Keratinocyte (primary cell): ENCODE measurements around the gene ZC3HAV1L. TPM values are rescaled to one million over a fixed set of nuclear protein-coding genes. Genes with fewer than 3 reads are reported as not detected.

Source experiments
- DNase-seq: peaks from one replicate; pipeline ENCODE4 v3.0.0-alpha.2; 2011; ENCODE audit warnings: low read depth, missing footprints, low spot score
- FAIRE-seq: peaks from 2 replicates; lab custom pipeline; 2011; peaks lifted over from hg19 to GRCh38; lab: Jason Lieb, UNC
- H2AFZ ChIP-seq: 2 replicates; pipeline ENCODE4 v1.6.0; 2012; ENCODE audit warnings: low read length, control low read depth, inconsistent platforms; ENCODE audit not compliant: control insufficient read depth
- H3K27ac ChIP-seq: 2 replicates; pipeline ENCODE4 v1.5.1; 2011; ENCODE audit warnings: low read length; ENCODE audit not compliant: control insufficient read depth, insufficient read depth
- H3K27me3 ChIP-seq: 3 replicates; pipeline ENCODE4 v1.6.0; 2011; ENCODE audit warnings: low read length; ENCODE audit not compliant: control insufficient read depth, insufficient read depth; ENCODE audit errors: extremely low read depth
- H3K36me3 ChIP-seq, 2 experiments: 2 replicates in 1 of 2; 3 replicates in 1 of 2; pipeline ENCODE4 v1.5.1; 2011; ENCODE audit warnings: low read length in 2 of 2, mild to moderate bottlenecking in 1 of 2; ENCODE audit not compliant: control insufficient read depth in 2 of 2, insufficient read depth in 2 of 2; ENCODE audit errors: extremely low read depth in 1 of 2
- H3K4me1 ChIP-seq: 3 replicates; pipeline ENCODE4 v1.5.1; 2011; ENCODE audit warnings: low read length; ENCODE audit not compliant: control insufficient read depth, insufficient read depth; ENCODE audit errors: extremely low read depth
- H3K4me2 ChIP-seq: 3 replicates; pipeline ENCODE4 v1.6.0; 2011; ENCODE audit warnings: low read depth, low read length; ENCODE audit not compliant: control insufficient read depth, insufficient read depth; ENCODE audit errors: extremely low read depth
- H3K4me3 ChIP-seq, 3 experiments: fragments of 200-600 bp in 1 of 3; sonication (generic) in 1 of 3; 2 replicates in 2 of 3; 3 replicates in 1 of 3; pipeline ENCODE4 v1.5.1; 2011 to 2016; ENCODE audit warnings: low read length in 3 of 3, mild to moderate bottlenecking in 3 of 3, control low read depth in 2 of 3, inconsistent platforms in 1 of 3, low read depth in 1 of 3, mixed read lengths in 1 of 3, mixed run types in 1 of 3, moderate library complexity in 1 of 3; ENCODE audit not compliant: control insufficient read depth in 2 of 3, insufficient read depth in 2 of 3; ENCODE audit errors: extremely low read depth in 1 of 3
- H3K79me2 ChIP-seq: 2 replicates; pipeline ENCODE4 v1.6.0; 2012; ENCODE audit warnings: low read length; ENCODE audit not compliant: control insufficient read depth, insufficient read depth
- H3K9ac ChIP-seq: 3 replicates; pipeline ENCODE4 v1.6.0; 2011; ENCODE audit warnings: low read length; ENCODE audit not compliant: control insufficient read depth, insufficient read depth; ENCODE audit errors: extremely low read depth
- H3K9me1 ChIP-seq: 3 replicates; pipeline ENCODE4 v1.6.0; 2011; ENCODE audit warnings: low read length; ENCODE audit not compliant: control insufficient read depth, insufficient read depth; ENCODE audit errors: extremely low read depth
- H3K9me3 ChIP-seq: 2 replicates; pipeline ENCODE4 v1.5.1; 2012; ENCODE audit warnings: low read depth, low read length; ENCODE audit not compliant: control insufficient read depth
- H4K20me1 ChIP-seq: 3 replicates; pipeline ENCODE4 v1.6.0; 2011; ENCODE audit warnings: low read length; ENCODE audit not compliant: control insufficient read depth, insufficient read depth; ENCODE audit errors: extremely low read depth
- EZH2 ChIP-seq: IDR thresholded peaks from one replicate; pipeline ENCODE4 v1.6.1; 2012; ENCODE audit warnings: inconsistent platforms, mild to moderate bottlenecking, low read length, moderate library complexity
- dilution Hi-C: fragments of 300-500 bp; cut with MboI; formaldehyde crosslinking; loops from one replicate; pipeline ENCODE4 v1.7.0; 2020; ENCODE audit warnings: low sequenced_read_pairs; ENCODE audit not compliant: extremely low pct_ligation_motif_present
- polyA plus RNA-seq, 5 experiments: library from polyadenylated mRNA; depleted of rRNA in 3 of 5; stranded (reverse) in 3 of 5; stranded (forward) in 1 of 5; unstranded in 1 of 5; fragments of >200 nt; gene quantifications; 1 replicate in 1 of 5; 2 replicates in 3 of 5; 3 replicates in 1 of 5; pipeline versions ENCODE4 v1.2.1 to v1.2.3, GENCODE V29; 2011 to 2012; ENCODE audit warnings: missing spikeins in 2 of 5, low read depth in 1 of 5, low replicate concordance in 1 of 5
- TF ChIP-seq, protein P1 (sequence below), 3 experiments: IDR thresholded peaks in 1 of 3; conservative IDR thresholded peaks in 1 of 3; optimal IDR thresholded peaks in 1 of 3; 2 replicates in 2 of 3; 3 replicates in 1 of 3; pipeline versions ENCODE3 to v1.5.1; 2011; ENCODE audit warnings: low read length in 3 of 3, mild to moderate bottlenecking in 3 of 3, moderate library complexity in 2 of 3, control low read depth in 1 of 3, inconsistent platforms in 1 of 3; ENCODE audit not compliant: insufficient read depth in 2 of 3; ENCODE audit errors: extremely low read depth in 1 of 3

Gene ZC3HAV1L
- polyA plus RNA-seq, 1 donor (not counting 4 experiments of a cell fraction or from before 2014, with no cell fraction given), result 7.9 TPM

DNA sequence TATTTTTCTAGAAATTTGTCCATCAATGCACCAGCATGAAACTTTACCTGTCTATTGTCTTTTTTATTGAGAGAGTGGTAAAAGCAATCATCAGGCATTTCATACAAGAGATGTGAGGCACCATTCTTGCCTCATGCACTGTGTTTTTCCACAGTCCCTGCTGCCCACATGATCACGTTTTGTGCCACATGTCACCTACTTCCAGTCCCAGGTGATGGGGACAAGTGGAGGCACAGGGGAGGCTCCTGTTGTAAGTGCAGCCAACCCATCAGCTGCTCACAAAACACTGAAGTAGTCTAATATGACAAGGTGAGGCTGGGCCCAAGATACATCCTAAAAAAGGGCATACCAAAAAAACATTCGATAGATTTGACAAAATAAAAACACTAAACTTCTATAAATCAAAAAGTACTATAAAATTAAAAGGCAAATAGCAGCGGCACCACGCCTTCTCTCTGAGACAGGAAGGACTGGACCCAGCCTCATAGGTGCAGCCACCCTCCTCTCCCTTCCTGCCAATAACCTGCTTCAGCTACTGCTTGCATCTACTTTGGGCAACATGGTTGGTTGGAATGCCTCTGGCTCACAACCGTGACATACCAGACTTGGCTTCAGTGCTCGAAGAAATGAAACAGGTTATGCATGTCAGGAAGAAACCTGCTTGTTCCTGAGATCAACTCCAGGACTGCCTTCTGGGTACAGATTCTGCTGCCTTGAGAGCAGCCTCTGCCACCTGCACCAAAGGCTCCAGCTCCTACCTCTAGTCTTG is 2.3 kb downstream of the ZC3HAV1L start:
- DNase-seq, result no peak
- Histone ChIP-seq H3K9ac (no peak overlapping the region), H3K79me2 (peaks cover 14% of the 10 kb centered on the region), H3K27me3 (no peaks in the 10 kb centered on the region), H3K4me3 (peak overlapping the region in 1 of 3 experiments; percentile 30), H4K20me1 (no peaks in the 10 kb centered on the region), H2AFZ (no peak overlapping the region), H3K9me3 (no peaks in the 10 kb centered on the region), H3K9me1 (no peaks in the 10 kb centered on the region), H3K4me1 (peaks cover 26% of the 10 kb centered on the region), H3K36me3 (peaks cover 9% of the 10 kb centered on the region in 2 experiments), H3K27ac (no peak overlapping the region), H3K4me2 (peak overlapping the region; percentile 91)
- TF ChIP-seq, protein P1, sequence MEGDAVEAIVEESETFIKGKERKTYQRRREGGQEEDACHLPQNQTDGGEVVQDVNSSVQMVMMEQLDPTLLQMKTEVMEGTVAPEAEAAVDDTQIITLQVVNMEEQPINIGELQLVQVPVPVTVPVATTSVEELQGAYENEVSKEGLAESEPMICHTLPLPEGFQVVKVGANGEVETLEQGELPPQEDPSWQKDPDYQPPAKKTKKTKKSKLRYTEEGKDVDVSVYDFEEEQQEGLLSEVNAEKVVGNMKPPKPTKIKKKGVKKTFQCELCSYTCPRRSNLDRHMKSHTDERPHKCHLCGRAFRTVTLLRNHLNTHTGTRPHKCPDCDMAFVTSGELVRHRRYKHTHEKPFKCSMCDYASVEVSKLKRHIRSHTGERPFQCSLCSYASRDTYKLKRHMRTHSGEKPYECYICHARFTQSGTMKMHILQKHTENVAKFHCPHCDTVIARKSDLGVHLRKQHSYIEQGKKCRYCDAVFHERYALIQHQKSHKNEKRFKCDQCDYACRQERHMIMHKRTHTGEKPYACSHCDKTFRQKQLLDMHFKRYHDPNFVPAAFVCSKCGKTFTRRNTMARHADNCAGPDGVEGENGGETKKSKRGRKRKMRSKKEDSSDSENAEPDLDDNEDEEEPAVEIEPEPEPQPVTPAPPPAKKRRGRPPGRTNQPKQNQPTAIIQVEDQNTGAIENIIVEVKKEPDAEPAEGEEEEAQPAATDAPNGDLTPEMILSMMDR (optimal IDR thresholded peaks at IDR 0.05 in 1 of 3, IDR thresholded peaks at IDR 0.05 in 1 of 3, conservative IDR thresholded peaks at IDR 0.05 in 1 of 3; ENCODE audit: extremely low read depth in 1 of 3, insufficient read depth in 2 of 3, low read length in 3 of 3), result no peak
- dilution Hi-C loops, result no loop called here
- FAIRE-seq, result no peak

DNA sequence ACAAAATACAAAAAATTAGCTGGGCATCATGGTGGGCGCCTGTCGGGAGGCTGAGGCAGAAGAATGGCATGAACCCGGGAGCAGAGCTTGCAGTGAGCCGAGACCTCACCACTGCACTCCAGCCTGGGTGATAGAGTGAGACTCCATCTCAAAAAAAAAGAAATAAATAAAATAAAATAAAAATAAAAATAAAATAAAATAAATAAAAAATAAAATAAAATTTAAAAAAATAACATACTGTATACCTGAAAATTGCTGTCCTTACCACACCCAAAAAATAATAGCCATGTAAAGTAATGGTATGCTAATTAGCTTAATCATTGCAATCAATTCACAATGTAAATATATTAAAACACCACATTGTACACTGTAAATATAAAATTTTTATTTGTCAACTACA is 3.4 kb downstream of the ZC3HAV1L start:
- no peak overlapping the region for H3K27ac ChIP-seq
- no peaks in the 10 kb centered on the region for H4K20me1 ChIP-seq
- H3K9ac ChIP-seq, result no peak overlapping the region
- H3K4me1 ChIP-seq, result peaks cover 26% of the 10 kb centered on the region
- H3K79me2 ChIP-seq, result peaks cover 14% of the 10 kb centered on the region
- no peak for TF ChIP-seq EZH2
- TF ChIP-seq, protein P1 (optimal IDR thresholded peaks at IDR 0.05 in 1 of 3, IDR thresholded peaks at IDR 0.05 in 1 of 3, conservative IDR thresholded peaks at IDR 0.05 in 1 of 3; ENCODE audit: extremely low read depth in 1 of 3, insufficient read depth in 2 of 3, low read length in 3 of 3), result no peak
- no peak overlapping the region for H3K4me2 ChIP-seq
- H2AFZ ChIP-seq, result no peak overlapping the region
- no peak for DNase-seq
- dilution Hi-C loops, result no loop called here
- no peaks in the 10 kb centered on the region for H3K27me3 ChIP-seq
- H3K36me3 ChIP-seq, result peaks cover 12 to 13% of the 10 kb centered on the region in 2 experiments
- no peak overlapping the region for H3K4me3 ChIP-seq
- FAIRE-seq, result no peak
- no peaks in the 10 kb centered on the region for H3K9me3 ChIP-seq
- H3K9me1 ChIP-seq, result no peaks in the 10 kb centered on the region
